Lower lobe of right lung (tissue), 2 donors: ENCODE results near the gene CA10. TPM values are rescaled to one million over a fixed set of nuclear protein-coding genes. Genes with fewer than 3 reads are reported as not detected.
A peak's percentile ranks its signal among the peaks of the same experiment; 100 is the strongest.

Experiments used
- ATAC-seq, 2 donors: fragments of 200-7000 bp; cut with Tn5 transposase; one replicate each; pipeline ENCODE4 v1.9.1; 2020 to 2022; ENCODE audit warnings: mild to moderate bottlenecking in 2 of 2, moderate library complexity in 2 of 2
- DNase-seq: peaks from one replicate; pipeline ENCODE4 v3.0.0-alpha.2; 2020
- H3K27ac ChIP-seq: fragments of 200-600 bp; one replicate; pipeline ENCODE4 v1.8.0; 2022
- H3K27me3 ChIP-seq: fragments of 200-600 bp; one replicate; pipeline ENCODE4 v1.8.0; 2022; ENCODE audit warnings: low read depth
- H3K36me3 ChIP-seq: fragments of 200-600 bp; one replicate; pipeline ENCODE4 v1.8.0; 2022; ENCODE audit warnings: mild to moderate bottlenecking
- H3K4me1 ChIP-seq: fragments of 200-600 bp; one replicate; pipeline ENCODE4 v1.8.0; 2022
- H3K4me3 ChIP-seq: fragments of 200-600 bp; one replicate; pipeline ENCODE4 v1.8.0; 2022; ENCODE audit warnings: mild to moderate bottlenecking
- H3K9me3 ChIP-seq: fragments of 200-600 bp; one replicate; pipeline ENCODE4 v1.8.0; 2022
- intact Hi-C: fragments of 100-400 bp; cut with DNase I; formaldehyde crosslinking; loops from one replicate; pipeline ENCODE4 v1.11.0; 2022
- total RNA-seq: library from RNA; stranded (reverse); fragmentation: NEBNext Ultra II Directional; extraction: Animal tissue kit (Norgen Biotek cat#: 25700); gene quantifications from one replicate; pipeline ENCODE4 v1.2.1, GENCODE V29; 2021
- TF ChIP-seq, protein P1 (sequence below): fragments of 200-600 bp; IDR thresholded peaks from one replicate; pipeline ENCODE4 v1.8.0; 2022; ENCODE audit warnings: antibody characterized with exemption, mild to moderate bottlenecking
- donor health status: DM: no; HTN: yes; CAD: no; lungs with severe emphysema.

CA10 gene
- total RNA-seq, 1 donor from 2014 or later = not detected

GRCh38 chr17:51646539-51646938 lies 512.0 kb downstream of the CA10 start:
- Histone ChIP-seq H3K4me1 (no peaks in the 10 kb centered on the region), H3K36me3 (no peaks in the 10 kb centered on the region), H3K27ac (no peak overlapping the region), H3K27me3 (no peaks in the 10 kb centered on the region), H3K9me3 (no peaks in the 10 kb centered on the region), H3K4me3 (no peak overlapping the region)
- no peak for ATAC-seq
- TF ChIP-seq, protein P1, sequence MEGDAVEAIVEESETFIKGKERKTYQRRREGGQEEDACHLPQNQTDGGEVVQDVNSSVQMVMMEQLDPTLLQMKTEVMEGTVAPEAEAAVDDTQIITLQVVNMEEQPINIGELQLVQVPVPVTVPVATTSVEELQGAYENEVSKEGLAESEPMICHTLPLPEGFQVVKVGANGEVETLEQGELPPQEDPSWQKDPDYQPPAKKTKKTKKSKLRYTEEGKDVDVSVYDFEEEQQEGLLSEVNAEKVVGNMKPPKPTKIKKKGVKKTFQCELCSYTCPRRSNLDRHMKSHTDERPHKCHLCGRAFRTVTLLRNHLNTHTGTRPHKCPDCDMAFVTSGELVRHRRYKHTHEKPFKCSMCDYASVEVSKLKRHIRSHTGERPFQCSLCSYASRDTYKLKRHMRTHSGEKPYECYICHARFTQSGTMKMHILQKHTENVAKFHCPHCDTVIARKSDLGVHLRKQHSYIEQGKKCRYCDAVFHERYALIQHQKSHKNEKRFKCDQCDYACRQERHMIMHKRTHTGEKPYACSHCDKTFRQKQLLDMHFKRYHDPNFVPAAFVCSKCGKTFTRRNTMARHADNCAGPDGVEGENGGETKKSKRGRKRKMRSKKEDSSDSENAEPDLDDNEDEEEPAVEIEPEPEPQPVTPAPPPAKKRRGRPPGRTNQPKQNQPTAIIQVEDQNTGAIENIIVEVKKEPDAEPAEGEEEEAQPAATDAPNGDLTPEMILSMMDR = no peak
- intact Hi-C loops = no loop called here
- no peak for DNase-seq

DNA sequence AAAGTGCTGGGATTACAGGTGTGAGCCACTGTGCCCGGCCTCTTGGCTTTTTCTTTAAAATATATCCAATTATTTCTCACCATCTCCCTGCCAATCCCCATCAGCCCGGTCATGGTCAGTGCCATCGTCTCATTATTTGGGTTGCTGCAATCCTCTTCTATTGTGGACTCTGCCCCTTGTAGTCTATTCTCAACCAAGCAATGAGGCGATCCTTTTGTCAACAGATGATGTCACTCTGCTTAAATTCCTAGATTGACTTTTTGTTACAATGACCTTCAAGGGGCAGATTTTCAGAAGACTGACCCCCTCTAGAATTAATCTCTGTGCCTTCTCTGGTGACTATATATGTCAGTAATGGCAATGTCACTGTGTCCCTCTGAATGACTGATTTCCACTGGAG lies 513.5 kb downstream of the CA10 start:
- H3K36me3 ChIP-seq = no peaks in the 10 kb centered on the region
- no peak overlapping the region for H3K4me3 ChIP-seq
- peaks cover 7% of the 10 kb centered on the region for H3K27me3 ChIP-seq
- DNase-seq = no peak
- no peaks in the 10 kb centered on the region for H3K9me3 ChIP-seq
- TF ChIP-seq, protein P1 = no peak
- intact Hi-C loops = no loop called here
- no peak for ATAC-seq
- no peaks in the 10 kb centered on the region for H3K4me1 ChIP-seq
- no peak overlapping the region for H3K27ac ChIP-seq

GRCh38 chr17:51643702-51644490 lies 514.6 kb downstream of the CA10 start:
- H3K27ac ChIP-seq = no peak overlapping the region
- TF ChIP-seq, protein P1 = no peak
- no peak for DNase-seq
- intact Hi-C loops = no loop called here
- H3K27me3 ChIP-seq = peaks cover 7% of the 10 kb centered on the region
- H3K36me3 ChIP-seq = no peaks in the 10 kb centered on the region
- no peaks in the 10 kb centered on the region for H3K4me1 ChIP-seq
- no peak for ATAC-seq
- H3K9me3 ChIP-seq = no peaks in the 10 kb centered on the region
- no peak overlapping the region for H3K4me3 ChIP-seq

GRCh38 chr17:51642029-51642428 lies 516.5 kb downstream of the CA10 start:
- Histone ChIP-seq H3K4me3 (no peak overlapping the region), H3K9me3 (no peaks in the 10 kb centered on the region), H3K36me3 (no peaks in the 10 kb centered on the region), H3K27me3 (peaks cover 7% of the 10 kb centered on the region), H3K4me1 (no peaks in the 10 kb centered on the region), H3K27ac (no peak overlapping the region)
- intact Hi-C loops = no loop called here
- TF ChIP-seq, protein P1 = no peak
- DNase-seq (no peak), ATAC-seq (no peak)

GRCh38 chr17:51640108-51640622 lies 518.3 kb downstream of the CA10 start:
- no peak for DNase-seq
- no peak overlapping the region for H3K4me3 ChIP-seq
- no peak overlapping the region for H3K27ac ChIP-seq
- H3K27me3 ChIP-seq = peaks cover 7% of the 10 kb centered on the region
- no peaks in the 10 kb centered on the region for H3K36me3 ChIP-seq
- no peaks in the 10 kb centered on the region for H3K4me1 ChIP-seq
- no peak for ATAC-seq
- TF ChIP-seq, protein P1 = peak; percentile 13
- intact Hi-C loops = no loop called here
- no peaks in the 10 kb centered on the region for H3K9me3 ChIP-seq
